Trophoblast cell (in vitro differentiated cells and primary cell): ENCODE measurements around the gene MFSD6.

Experiments
- DNase-seq, 2 donors: peaks; one replicate each; pipeline ENCODE4 v3.0.0-alpha.2; 2016
- H2AFZ ChIP-seq: 2 replicates; pipeline ENCODE4 v1.6.1; 2013; ENCODE audit warnings: low read length, moderate library complexity, mild to moderate bottlenecking; ENCODE audit not compliant: insufficient read depth, poor library complexity
- H2AK5ac ChIP-seq: 2 replicates; pipeline ENCODE4 v1.6.1; 2013; ENCODE audit warnings: mild to moderate bottlenecking, low read length
- H2BK120ac ChIP-seq: 2 replicates; pipeline ENCODE4 v1.6.1; 2013; ENCODE audit warnings: low read length, mild to moderate bottlenecking, moderate library complexity; ENCODE audit not compliant: insufficient read depth, poor library complexity
- H2BK12ac ChIP-seq: 2 replicates; pipeline ENCODE4 v1.6.1; 2013; ENCODE audit warnings: mild to moderate bottlenecking, low read length, moderate library complexity
- H2BK5ac ChIP-seq: 2 replicates; pipeline ENCODE4 v1.6.1; 2013; ENCODE audit warnings: low read length, low read depth, moderate library complexity, mild to moderate bottlenecking; ENCODE audit not compliant: poor library complexity
- H3K14ac ChIP-seq: 2 replicates; pipeline ENCODE4 v1.6.1; 2013; ENCODE audit warnings: mild to moderate bottlenecking, low read length
- H3K18ac ChIP-seq: 2 replicates; pipeline ENCODE4 v1.6.1; 2013; ENCODE audit warnings: mild to moderate bottlenecking, low read length
- H3K23ac ChIP-seq: 2 replicates; pipeline ENCODE4 v1.6.1; 2013; ENCODE audit warnings: low read length
- H3K27ac ChIP-seq: 2 replicates; pipeline ENCODE4 v1.5.1; 2013; ENCODE audit warnings: low read depth, mild to moderate bottlenecking, inconsistent platforms, low read length, moderate library complexity
- H3K27me3 ChIP-seq: 2 replicates; pipeline ENCODE4 v1.6.1; 2013; ENCODE audit warnings: inconsistent platforms, mild to moderate bottlenecking, low read length, moderate library complexity; ENCODE audit not compliant: insufficient read depth
- H3K36me3 ChIP-seq, 2 experiments: 1 replicate in 1 of 2; 2 replicates in 1 of 2; pipeline ENCODE4 v1.6.1; 2013; ENCODE audit warnings: low read length in 2 of 2, mild to moderate bottlenecking in 2 of 2, moderate library complexity in 1 of 2; ENCODE audit not compliant: insufficient read depth in 2 of 2, control insufficient read depth in 1 of 2
- H3K4ac ChIP-seq: 2 replicates; pipeline ENCODE4 v1.6.1; 2013; ENCODE audit warnings: low read depth, mild to moderate bottlenecking, low read length, moderate library complexity
- H3K4me1 ChIP-seq, 2 experiments: 1 replicate in 1 of 2; 2 replicates in 1 of 2; pipeline ENCODE4 v1.6.1; 2013; ENCODE audit warnings: low read length in 2 of 2, mild to moderate bottlenecking in 2 of 2, moderate library complexity in 1 of 2; ENCODE audit not compliant: insufficient read depth in 2 of 2, control insufficient read depth in 1 of 2
- H3K4me2 ChIP-seq: 2 replicates; pipeline ENCODE4 v1.6.1; 2013; ENCODE audit warnings: inconsistent platforms, mild to moderate bottlenecking, low read length, moderate library complexity
- H3K4me3 ChIP-seq: 2 replicates; pipeline ENCODE4 v1.5.1; 2013; ENCODE audit warnings: mild to moderate bottlenecking, low read depth, low read length, inconsistent platforms
- H3K79me1 ChIP-seq: one replicate; pipeline ENCODE4 v1.6.1; 2013; ENCODE audit warnings: low read length
- H3K79me2 ChIP-seq: 2 replicates; pipeline ENCODE4 v1.6.1; 2013; ENCODE audit warnings: low read length, mild to moderate bottlenecking; ENCODE audit not compliant: control insufficient read depth, insufficient read depth, poor library complexity
- H3K9ac ChIP-seq: 2 replicates; pipeline ENCODE4 v1.6.1; 2013; ENCODE audit warnings: mild to moderate bottlenecking, low read length
- H3K9me3 ChIP-seq: 2 replicates; pipeline ENCODE4 v1.6.1; 2013; ENCODE audit warnings: low read depth, mild to moderate bottlenecking, control low read depth, inconsistent platforms, low read length; ENCODE audit not compliant: insufficient read depth
- H4K12ac ChIP-seq: 2 replicates; pipeline ENCODE4 v1.6.1; 2013; ENCODE audit warnings: low read depth, mild to moderate bottlenecking, low read length, moderate library complexity
- H4K8ac ChIP-seq: 2 replicates; pipeline ENCODE4 v1.6.1; 2013; ENCODE audit warnings: low read depth, mild to moderate bottlenecking, low read length, moderate library complexity
- H4K91ac ChIP-seq: one replicate; pipeline ENCODE4 v1.6.1; 2013; ENCODE audit warnings: low read depth, mild to moderate bottlenecking, low read length, moderate library complexity
- WGBS: extraction: QIAGEN DNeasy Blood & Tissue Kit; methylation state at CpG from one replicate; pipeline ENCODE4 v1.1.7; 2013; ENCODE audit warnings: missing lambda C conversion rate; ENCODE audit not compliant: insufficient read length, insufficient coverage; ENCODE audit errors: extremely low coverage; 5-methylcytosine and 5-hydroxymethylcytosine counted together

The MFSD6 gene

DNA sequence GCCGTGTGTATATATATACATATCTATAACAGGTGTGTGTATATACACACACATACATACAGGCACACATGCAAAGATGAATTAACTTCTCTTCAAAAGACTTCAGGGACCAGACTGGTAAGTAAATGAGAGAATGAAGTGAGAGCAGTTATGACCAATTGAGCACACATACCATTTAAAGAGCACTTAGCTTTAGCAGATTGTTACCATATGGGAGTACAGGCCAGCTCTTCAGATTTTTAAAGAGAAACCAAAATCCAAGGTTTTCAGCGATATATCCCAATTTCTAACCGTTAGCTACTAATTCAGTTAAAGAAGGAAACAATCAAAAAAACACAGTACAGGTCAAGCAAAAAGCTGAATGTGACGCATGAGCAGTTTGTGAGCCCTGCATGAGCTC is 41.1 kb upstream of the MFSD6 start:
- Histone ChIP-seq H4K8ac (no peak overlapping the region), H3K18ac (no peak overlapping the region), H4K12ac (no peak overlapping the region), H3K9ac (no peak overlapping the region), H2AK5ac (no peak overlapping the region), H2BK120ac (no peak overlapping the region), H2BK12ac (no peak overlapping the region), H3K36me3 (no peaks in the 10 kb centered on the region), H4K91ac (no peak overlapping the region), H3K9me3 (no peaks in the 10 kb centered on the region), H3K4me1 (no peaks in the 10 kb centered on the region), H3K4me2 (no peak overlapping the region), H2BK5ac (no peak overlapping the region), H3K14ac (no peak overlapping the region), H3K4me3 (no peak overlapping the region), H3K27me3 (no peaks in the 10 kb centered on the region), H3K4ac (no peak overlapping the region), H3K23ac (no peak overlapping the region), H3K79me2 (no peaks in the 10 kb centered on the region), H2AFZ (no peak overlapping the region), H3K27ac (no peak overlapping the region), H3K79me1 (no peaks in the 10 kb centered on the region)
- WGBS = no CpG with 5 or more reads among the region's 4 CpGs
- DNase-seq = no peak

DNA sequence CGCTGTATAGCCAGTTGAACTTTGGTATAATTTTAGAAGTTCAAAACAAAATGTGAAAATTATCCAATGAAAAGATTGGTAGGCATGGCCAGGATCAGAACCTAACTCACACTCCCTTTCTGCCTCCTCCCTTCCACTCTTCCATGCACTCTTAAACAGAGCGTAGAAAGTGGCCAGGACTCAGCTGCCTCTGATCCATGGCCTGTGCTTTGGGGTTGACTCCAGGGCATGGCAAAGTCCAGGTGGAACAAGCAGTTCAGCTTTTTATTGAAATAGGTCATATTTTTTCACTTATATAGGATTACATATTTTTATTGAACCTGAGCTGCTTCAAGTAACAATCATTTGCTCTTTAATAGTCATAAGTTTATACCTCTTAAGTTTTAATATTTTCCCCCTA is 38.5 kb upstream of the MFSD6 start:
- no peak overlapping the region for H2AFZ ChIP-seq
- H3K4me2 ChIP-seq = no peak overlapping the region
- H2BK5ac ChIP-seq = no peak overlapping the region
- no peak overlapping the region for H3K4ac ChIP-seq
- no peaks in the 10 kb centered on the region for H3K9me3 ChIP-seq
- H2BK12ac ChIP-seq = no peak overlapping the region
- H3K4me1 ChIP-seq = no peaks in the 10 kb centered on the region
- H2AK5ac ChIP-seq = no peak overlapping the region
- no peak overlapping the region for H3K23ac ChIP-seq
- no peak overlapping the region for H2BK120ac ChIP-seq
- DNase-seq = no peak
- no peaks in the 10 kb centered on the region for H3K27me3 ChIP-seq
- no peak overlapping the region for H4K8ac ChIP-seq
- H4K12ac ChIP-seq = no peak overlapping the region
- H3K4me3 ChIP-seq = no peak overlapping the region
- no peaks in the 10 kb centered on the region for H3K79me1 ChIP-seq
- H4K91ac ChIP-seq = no peak overlapping the region
- H3K27ac ChIP-seq = no peak overlapping the region
- WGBS = no CpG with 5 or more reads among the region's 2 CpGs
- H3K18ac ChIP-seq = no peak overlapping the region
- H3K14ac ChIP-seq = no peak overlapping the region
- H3K79me2 ChIP-seq = no peaks in the 10 kb centered on the region
- no peaks in the 10 kb centered on the region for H3K36me3 ChIP-seq
- no peak overlapping the region for H3K9ac ChIP-seq

DNA sequence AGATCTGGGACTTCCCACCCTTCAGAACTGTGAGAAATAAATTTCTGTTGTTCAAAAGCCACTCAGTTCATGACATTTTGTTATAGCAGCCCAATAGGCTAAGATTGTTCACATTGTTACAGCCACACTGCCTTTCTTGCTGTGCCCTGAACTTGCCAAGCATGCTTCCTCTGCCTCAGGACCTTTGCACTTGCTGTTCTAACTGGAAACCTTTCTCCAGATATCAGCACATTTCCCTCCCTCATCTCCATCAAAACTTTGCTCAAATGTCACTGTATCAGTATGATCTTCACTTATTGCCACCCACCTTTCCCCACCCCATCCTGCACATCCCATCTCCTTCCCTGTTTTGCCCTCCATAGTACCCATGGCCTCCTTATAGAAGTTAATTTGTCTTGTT is 32.1 kb upstream of the MFSD6 start:
- Histone ChIP-seq H3K36me3 (no peaks in the 10 kb centered on the region), H2AFZ (no peak overlapping the region), H3K14ac (no peak overlapping the region), H3K79me2 (no peaks in the 10 kb centered on the region), H3K4ac (no peak overlapping the region), H4K91ac (no peak overlapping the region), H3K27ac (no peak overlapping the region), H3K9me3 (no peaks in the 10 kb centered on the region), H2BK12ac (no peak overlapping the region), H4K12ac (no peak overlapping the region), H2BK120ac (no peak overlapping the region), H3K4me1 (no peaks in the 10 kb centered on the region), H3K4me3 (no peak overlapping the region), H3K9ac (no peak overlapping the region), H2AK5ac (no peak overlapping the region), H3K27me3 (no peaks in the 10 kb centered on the region), H2BK5ac (no peak overlapping the region), H3K23ac (peak overlapping the region; percentile 61), H3K79me1 (no peaks in the 10 kb centered on the region), H4K8ac (no peak overlapping the region), H3K4me2 (no peak overlapping the region), H3K18ac (no peak overlapping the region)
- no peak for DNase-seq

DNA sequence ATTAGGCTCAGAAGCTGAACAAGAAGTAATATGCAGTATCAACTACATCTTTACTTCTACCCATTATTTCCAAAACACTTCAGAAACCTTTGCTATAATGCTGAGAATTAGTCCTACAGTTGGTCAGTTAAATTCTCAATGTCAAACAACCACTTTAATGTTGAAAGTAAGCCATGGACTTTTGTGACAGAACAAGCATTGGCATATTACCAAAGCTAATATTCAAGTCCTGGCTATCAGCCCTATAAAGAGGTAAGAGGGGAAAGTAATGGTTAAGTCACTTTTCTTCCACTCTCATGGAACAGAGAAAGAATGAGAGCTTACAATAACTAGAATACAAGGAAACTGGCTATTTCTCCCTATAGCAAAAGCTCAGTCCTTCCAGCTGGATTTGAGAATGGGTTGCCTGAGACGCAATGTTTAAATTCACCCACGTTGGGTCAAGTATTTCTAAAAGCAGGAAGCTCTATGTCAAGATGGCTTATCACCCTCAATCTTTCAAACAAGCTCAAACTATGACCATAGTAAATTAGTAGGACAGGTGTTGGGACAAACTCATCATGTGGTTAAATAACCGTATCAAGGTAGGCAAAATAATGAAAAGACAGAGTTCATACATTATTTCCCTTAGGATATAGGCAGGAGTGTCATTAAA is 31.4 kb upstream of the MFSD6 start:
- Histone ChIP-seq H3K9me3 (no peaks in the 10 kb centered on the region), H2BK120ac (no peak overlapping the region), H3K18ac (no peak overlapping the region), H3K79me2 (no peaks in the 10 kb centered on the region), H3K23ac (no peak overlapping the region), H3K27me3 (no peaks in the 10 kb centered on the region), H3K9ac (no peak overlapping the region), H2AK5ac (no peak overlapping the region), H3K27ac (no peak overlapping the region), H3K4me1 (no peaks in the 10 kb centered on the region), H3K79me1 (no peaks in the 10 kb centered on the region), H2BK12ac (no peak overlapping the region), H3K4ac (no peak overlapping the region), H3K4me2 (no peak overlapping the region), H3K14ac (no peak overlapping the region), H2AFZ (no peak overlapping the region), H2BK5ac (no peak overlapping the region), H4K91ac (no peak overlapping the region), H4K12ac (no peak overlapping the region), H4K8ac (no peak overlapping the region), H3K4me3 (no peak overlapping the region), H3K36me3 (no peaks in the 10 kb centered on the region)
- WGBS = no CpG with 5 or more reads among the region's 3 CpGs
- DNase-seq = no peak
